ENCODE results near the gene SOCS1. TPM values are rescaled to one million over a fixed set of nuclear protein-coding genes. Genes with fewer than 3 reads are reported as not detected.

Gene SOCS1
- total and polyA plus RNA-seq, 2 of the 4 experiments (the other 2 are of a cell fraction) = 2.0 to 22.0 TPM

DNA sequence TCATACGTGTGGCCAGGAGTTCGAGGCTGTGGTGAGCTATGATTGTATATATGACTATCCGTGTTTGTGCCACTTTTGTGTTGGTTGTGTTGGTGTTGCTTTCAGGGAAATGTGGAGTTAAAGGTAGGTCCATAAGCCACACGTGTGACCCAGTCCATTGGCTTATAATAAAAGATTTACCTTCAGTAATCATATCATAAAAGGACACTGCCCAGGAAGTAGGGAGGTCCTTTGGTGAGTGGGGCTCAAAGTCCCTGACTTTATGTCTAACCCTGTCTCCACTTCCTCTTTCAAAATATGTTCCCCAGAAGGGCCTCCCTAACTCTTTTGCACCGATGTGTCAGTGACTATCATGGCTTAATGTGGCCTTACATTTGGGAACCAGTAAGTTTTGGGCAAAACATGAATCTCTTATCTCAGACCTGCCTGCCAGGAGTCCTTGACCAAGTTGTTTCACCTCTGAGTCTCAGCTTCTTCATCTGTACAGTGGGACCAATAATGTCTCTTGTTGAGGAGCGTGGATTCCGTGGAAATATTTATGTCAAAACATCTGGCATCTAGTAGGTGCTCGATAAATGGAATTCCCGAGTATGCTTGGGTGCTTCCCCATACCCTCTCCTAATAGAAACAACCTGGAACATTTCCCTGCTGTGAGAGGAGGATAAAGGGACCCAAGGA is 8.3 kb upstream of the SOCS1 start:
- BruUV-seq (replicated peaks) = no TSS peak
- dilution Hi-C loops (cut with HindIII; ENCODE audit: low sequenced_read_pairs, unreplicated experiment) (no loop called here), in situ Hi-C loops (cut with MboI; ENCODE audit: low sequenced_read_pairs) (loop anchor here (5.0 kb wide), 1 partner anchor 43 kb away; no protein-coding TSS in a partner anchor), intact Hi-C loops (cut with micrococcal nuclease) (no loop called here)
- Histone ChIP-seq H2AK5ac (ENCODE audit: low read depth, low read length) (0 out of 2 replicates have a peak overlapping the region, but pooled peaks have one; percentile 7), H2AFZ (replicated peaks; ENCODE audit: low read length, poor library complexity) (no peak overlapping the region), H3K4me2 (ENCODE audit: low read depth, low read length) (no peak overlapping the region), H4K91ac (ENCODE audit: insufficient read depth, low read depth, low read length) (no peak overlapping the region), H3K9me3 (ENCODE audit: control insufficient read depth, insufficient read depth, low read length) (no peaks in the 10 kb centered on the region), H2BK15ac (ENCODE audit: low read depth, low read length) (no peak overlapping the region), H4K20me1 (ENCODE audit: insufficient read depth, low read length) (no peaks in the 10 kb centered on the region), H3K9ac (ENCODE audit: low read depth, low read length) (no peak overlapping the region), H3K4ac (ENCODE audit: low read depth, low read length) (no peak overlapping the region), H2BK120ac (ENCODE audit: low read depth, low read length) (no peak overlapping the region), H2BK5ac (ENCODE audit: low read depth, low read length, poor library complexity, severe bottlenecking) (no peak overlapping the region), H2AK9ac (replicated peaks; ENCODE audit: low read depth, low read length, poor library complexity) (no peak overlapping the region), H3K27me3 (ENCODE audit: control insufficient read depth, insufficient read depth, low read length) (peaks cover 14% of the 10 kb centered on the region), H3K18ac (ENCODE audit: low read depth, low read length) (no peak overlapping the region), H3K36me3 (ENCODE audit: control insufficient read depth, insufficient read depth, low read length) (no peaks in the 10 kb centered on the region), H3K27ac (ENCODE audit: insufficient read depth, low read length) (no peak overlapping the region), H3K4me1 (ENCODE audit: control insufficient read depth, insufficient read depth, low read length) (no peaks in the 10 kb centered on the region), H3K9me1 (ENCODE audit: insufficient read depth, low read length) (no peaks in the 10 kb centered on the region), H3K23ac (ENCODE audit: low read depth, low read length) (no peak overlapping the region), H3K14ac (replicated peaks; ENCODE audit: low read depth, low read length) (no peak overlapping the region), H4K5ac (ENCODE audit: low read depth, low read length) (no peak overlapping the region), H3K4me3 (ENCODE audit: insufficient read depth, low read depth, low read length) (no peak overlapping the region), H4K8ac (ENCODE audit: low read depth in 2 of 2, low read length in 2 of 2) (no peak overlapping the region), H2BK20ac (ENCODE audit: low read depth, low read length) (no peak overlapping the region), H3K56ac (ENCODE audit: extremely low read depth, insufficient read depth, low read length) (no peak overlapping the region), H3K79me1 (ENCODE audit: low read depth in 1 of 2, low read length in 2 of 2) (no peaks in the 10 kb centered on the region)
- no peak for ATAC-seq (ENCODE audit: low read depth)
- no peak for DNase-seq
- POLR2A ChIA-PET (ENCODE audit: unreplicated experiment) = no interaction called here
- TF ChIP-seq, protein P1, sequence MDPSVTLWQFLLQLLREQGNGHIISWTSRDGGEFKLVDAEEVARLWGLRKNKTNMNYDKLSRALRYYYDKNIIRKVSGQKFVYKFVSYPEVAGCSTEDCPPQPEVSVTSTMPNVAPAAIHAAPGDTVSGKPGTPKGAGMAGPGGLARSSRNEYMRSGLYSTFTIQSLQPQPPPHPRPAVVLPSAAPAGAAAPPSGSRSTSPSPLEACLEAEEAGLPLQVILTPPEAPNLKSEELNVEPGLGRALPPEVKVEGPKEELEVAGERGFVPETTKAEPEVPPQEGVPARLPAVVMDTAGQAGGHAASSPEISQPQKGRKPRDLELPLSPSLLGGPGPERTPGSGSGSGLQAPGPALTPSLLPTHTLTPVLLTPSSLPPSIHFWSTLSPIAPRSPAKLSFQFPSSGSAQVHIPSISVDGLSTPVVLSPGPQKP (IDR thresholded peaks at IDR 0.05; ENCODE audit: borderline replicate concordance, low read depth, low read length) = no peak
- TF ChIP-seq SMC3 (IDR thresholded peaks at IDR 0.05; ENCODE audit: low read depth, low read length) (no peak), RCOR1 (IDR thresholded peaks at IDR 0.05; ENCODE audit: insufficient replicate concordance, low read length) (no peak), FOS (IDR thresholded peaks at IDR 0.05; ENCODE audit: low read depth, low read length) (no peak), NFE2L2 (IDR thresholded peaks at IDR 0.05; ENCODE audit: low read depth, low read length) (no peak), POLR2A (IDR thresholded peaks at IDR 0.05; ENCODE audit: low read depth, low read length) (no peak), MAFK (IDR thresholded peaks at IDR 0.05; ENCODE audit: low read depth, low read length) (no peak), BHLHE40 (IDR thresholded peaks at IDR 0.05; ENCODE audit: low read depth, low read length) (no peak)
- TF ChIP-seq, protein P2, sequence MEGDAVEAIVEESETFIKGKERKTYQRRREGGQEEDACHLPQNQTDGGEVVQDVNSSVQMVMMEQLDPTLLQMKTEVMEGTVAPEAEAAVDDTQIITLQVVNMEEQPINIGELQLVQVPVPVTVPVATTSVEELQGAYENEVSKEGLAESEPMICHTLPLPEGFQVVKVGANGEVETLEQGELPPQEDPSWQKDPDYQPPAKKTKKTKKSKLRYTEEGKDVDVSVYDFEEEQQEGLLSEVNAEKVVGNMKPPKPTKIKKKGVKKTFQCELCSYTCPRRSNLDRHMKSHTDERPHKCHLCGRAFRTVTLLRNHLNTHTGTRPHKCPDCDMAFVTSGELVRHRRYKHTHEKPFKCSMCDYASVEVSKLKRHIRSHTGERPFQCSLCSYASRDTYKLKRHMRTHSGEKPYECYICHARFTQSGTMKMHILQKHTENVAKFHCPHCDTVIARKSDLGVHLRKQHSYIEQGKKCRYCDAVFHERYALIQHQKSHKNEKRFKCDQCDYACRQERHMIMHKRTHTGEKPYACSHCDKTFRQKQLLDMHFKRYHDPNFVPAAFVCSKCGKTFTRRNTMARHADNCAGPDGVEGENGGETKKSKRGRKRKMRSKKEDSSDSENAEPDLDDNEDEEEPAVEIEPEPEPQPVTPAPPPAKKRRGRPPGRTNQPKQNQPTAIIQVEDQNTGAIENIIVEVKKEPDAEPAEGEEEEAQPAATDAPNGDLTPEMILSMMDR (conservative IDR thresholded peaks at IDR 0.05; ENCODE audit: low read depth, low read length) = no peak
- WGBS, 2 experiments (ENCODE audit: extremely low coverage in 2 of 2, insufficient read length in 1 of 2) = 92% methylated on average over 2 of the region's 9 CpGs; no CpG with 5 or more reads in 1 of the 2 experiments
- CTCF ChIA-PET = no interaction called here

Measured in IMR-90 (cell line).